SU-DHL-6 (cell line): ENCODE measurements around the gene CYSTM1.

Source experiments
- H2AFZ ChIP-seq: fragments of 200-600 bp; sonication (generic); 2 replicates; pipeline ENCODE4 v1.6.1; 2014; ENCODE audit warnings: low read depth, mild to moderate bottlenecking, moderate library complexity, mixed read lengths, antibody characterized with exemption, low read length; ENCODE audit not compliant: severe bottlenecking
- H3F3A ChIP-seq: fragments of 200-600 bp; shearing (Covaris generic); 2 replicates; pipeline ENCODE4 v1.6.0; 2016; ENCODE audit warnings: antibody characterized with exemption, mild to moderate bottlenecking; ENCODE audit not compliant: insufficient read depth
- H3K27ac ChIP-seq: fragments of 200-600 bp; sonication (generic); 2 replicates; pipeline ENCODE4 v1.5.1; 2016; ENCODE audit warnings: low read depth, mild to moderate bottlenecking, low read length, moderate library complexity, mixed read lengths
- H3K27me3 ChIP-seq: fragments of 200-600 bp; sonication (generic), shearing (Covaris generic); 2 replicates; pipeline ENCODE4 v1.6.0; 2014; ENCODE audit warnings: mild to moderate bottlenecking, low read length
- H3K36me3 ChIP-seq: fragments of 200-600 bp; sonication (generic); 2 replicates; pipeline ENCODE4 v1.6.1; 2014; ENCODE audit warnings: mild to moderate bottlenecking, low read length, mixed read lengths
- H3K4me2 ChIP-seq: fragments of 300-600, 200-600 bp; shearing (Covaris generic), sonication (generic); 2 replicates; pipeline ENCODE4 v1.6.0; 2014; ENCODE audit warnings: low read length, low read depth, mild to moderate bottlenecking; ENCODE audit not compliant: poor library complexity, severe bottlenecking
- H3K4me3 ChIP-seq: fragments of 200-600 bp; sonication (generic); 2 replicates; pipeline ENCODE4 v1.5.1; 2014; ENCODE audit warnings: antibody characterized with exemption, low read length, mild to moderate bottlenecking, mixed read lengths; ENCODE audit not compliant: insufficient read depth, poor library complexity, severe bottlenecking
- H3K79me2 ChIP-seq: fragments of 200-600 bp; sonication (generic); 2 replicates; pipeline ENCODE4 v1.6.1; 2014; ENCODE audit warnings: mild to moderate bottlenecking, low read length, moderate library complexity; ENCODE audit not compliant: insufficient read depth
- H3K9ac ChIP-seq: fragments of 200-600 bp; sonication (generic); 2 replicates; pipeline ENCODE4 v1.7.0; 2014; ENCODE audit warnings: mild to moderate bottlenecking, low read length
- H3K9me2 ChIP-seq: fragments of 200-600 bp; sonication (generic); replicated peaks from 2 replicates; pipeline ENCODE4 v1.6.1; 2014; ENCODE audit warnings: low read length; ENCODE audit not compliant: insufficient read depth
- H3K9me3 ChIP-seq: fragments of 200-600 bp; sonication (generic); 2 replicates; pipeline ENCODE4 v1.6.1; 2014; ENCODE audit warnings: low read length, mixed read lengths; ENCODE audit not compliant: insufficient read depth
- H4K20me1 ChIP-seq: fragments of 200-600 bp; sonication (generic); 2 replicates; pipeline ENCODE4 v1.6.1; 2014; ENCODE audit warnings: low read depth, mild to moderate bottlenecking, antibody characterized with exemption, low read length, moderate library complexity, mixed read lengths
- EZH2phosphoT487 ChIP-seq: fragments of 200-600 bp; sonication (generic), shearing (Covaris generic); conservative IDR thresholded peaks from 2 replicates; pipeline ENCODE4 v1.6.1; 2018; ENCODE audit warnings: mild to moderate bottlenecking, antibody characterized with exemption, low read length, moderate library complexity, mixed read lengths
- TF ChIP-seq, protein P1 (sequence below): fragments of 200-600 bp; sonication (generic); IDR thresholded peaks from one replicate; pipeline ENCODE4 v1.5.1; 2017; ENCODE audit warnings: antibody characterized with exemption, mild to moderate bottlenecking, low read length, moderate library complexity; ENCODE audit not compliant: insufficient read depth, poor library complexity, severe bottlenecking

Gene CYSTM1

DNA sequence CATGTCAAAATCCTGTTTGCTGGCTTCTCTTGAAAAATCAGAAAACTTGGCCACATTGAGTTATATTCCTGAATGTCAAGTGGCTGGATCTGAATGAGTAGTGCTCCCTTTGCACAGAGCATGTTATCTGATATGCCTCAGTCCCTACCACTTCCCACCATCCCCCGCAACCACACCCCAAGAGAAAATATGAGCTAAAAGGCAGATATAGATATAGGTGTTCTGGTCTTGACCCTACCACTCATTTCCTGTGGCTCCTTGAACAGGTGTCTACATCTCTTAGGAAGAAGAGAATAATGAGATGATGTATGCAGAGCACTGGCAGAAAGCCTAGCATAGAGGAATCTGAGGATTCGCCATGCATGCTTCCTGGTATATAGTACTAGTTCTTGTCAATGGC lies 6.6 kb upstream of the CYSTM1 start:
- H3K4me3 ChIP-seq: no peak overlapping the region
- H3F3A ChIP-seq: no peaks in the 10 kb centered on the region
- TF ChIP-seq, protein P1, sequence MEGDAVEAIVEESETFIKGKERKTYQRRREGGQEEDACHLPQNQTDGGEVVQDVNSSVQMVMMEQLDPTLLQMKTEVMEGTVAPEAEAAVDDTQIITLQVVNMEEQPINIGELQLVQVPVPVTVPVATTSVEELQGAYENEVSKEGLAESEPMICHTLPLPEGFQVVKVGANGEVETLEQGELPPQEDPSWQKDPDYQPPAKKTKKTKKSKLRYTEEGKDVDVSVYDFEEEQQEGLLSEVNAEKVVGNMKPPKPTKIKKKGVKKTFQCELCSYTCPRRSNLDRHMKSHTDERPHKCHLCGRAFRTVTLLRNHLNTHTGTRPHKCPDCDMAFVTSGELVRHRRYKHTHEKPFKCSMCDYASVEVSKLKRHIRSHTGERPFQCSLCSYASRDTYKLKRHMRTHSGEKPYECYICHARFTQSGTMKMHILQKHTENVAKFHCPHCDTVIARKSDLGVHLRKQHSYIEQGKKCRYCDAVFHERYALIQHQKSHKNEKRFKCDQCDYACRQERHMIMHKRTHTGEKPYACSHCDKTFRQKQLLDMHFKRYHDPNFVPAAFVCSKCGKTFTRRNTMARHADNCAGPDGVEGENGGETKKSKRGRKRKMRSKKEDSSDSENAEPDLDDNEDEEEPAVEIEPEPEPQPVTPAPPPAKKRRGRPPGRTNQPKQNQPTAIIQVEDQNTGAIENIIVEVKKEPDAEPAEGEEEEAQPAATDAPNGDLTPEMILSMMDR: no peak
- no peak for TF ChIP-seq EZH2phosphoT487
- H3K4me2 ChIP-seq: no peak overlapping the region
- no peak overlapping the region for H3K9ac ChIP-seq
- no peak overlapping the region for H3K27ac ChIP-seq
- no peaks in the 10 kb centered on the region for H3K36me3 ChIP-seq
- H3K9me3 ChIP-seq: no peaks in the 10 kb centered on the region
- no peaks in the 10 kb centered on the region for H3K27me3 ChIP-seq
- H3K79me2 ChIP-seq: no peaks in the 10 kb centered on the region
- H2AFZ ChIP-seq: no peak overlapping the region
- H4K20me1 ChIP-seq: no peaks in the 10 kb centered on the region
- no peaks in the 10 kb centered on the region for H3K9me2 ChIP-seq

DNA sequence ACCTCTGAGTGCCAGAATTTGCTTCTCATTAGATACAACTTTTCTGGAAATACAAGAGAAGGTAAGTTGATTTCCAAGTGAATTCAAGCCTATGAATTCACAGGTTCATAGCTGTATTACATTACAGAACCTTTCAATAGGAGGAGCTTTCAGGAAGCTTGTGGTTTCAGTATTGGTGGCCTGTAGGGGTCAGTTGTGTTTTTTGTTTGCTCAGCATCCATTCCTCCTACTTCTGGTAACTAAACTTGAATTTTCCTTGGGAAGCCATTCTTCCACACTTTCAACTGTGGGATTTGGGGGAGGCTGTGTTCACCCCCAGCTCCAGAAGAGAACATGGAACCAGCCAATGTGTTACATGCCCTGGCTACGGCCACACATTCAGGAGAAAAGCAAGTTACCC lies 5.6 kb upstream of the CYSTM1 start:
- Histone ChIP-seq H3K27ac (no peak overlapping the region), H3K4me2 (no peak overlapping the region), H2AFZ (no peak overlapping the region), H3K79me2 (no peaks in the 10 kb centered on the region), H3K9me2 (no peaks in the 10 kb centered on the region), H3K9ac (no peak overlapping the region), H4K20me1 (no peaks in the 10 kb centered on the region), H3K27me3 (no peaks in the 10 kb centered on the region), H3F3A (0 out of 2 replicates have a peak, but pooled peaks cover 1% of the 10 kb centered on the region), H3K4me3 (no peak overlapping the region), H3K9me3 (no peaks in the 10 kb centered on the region), H3K36me3 (no peaks in the 10 kb centered on the region)
- TF ChIP-seq EZH2phosphoT487: no peak
- TF ChIP-seq, protein P1: no peak

DNA sequence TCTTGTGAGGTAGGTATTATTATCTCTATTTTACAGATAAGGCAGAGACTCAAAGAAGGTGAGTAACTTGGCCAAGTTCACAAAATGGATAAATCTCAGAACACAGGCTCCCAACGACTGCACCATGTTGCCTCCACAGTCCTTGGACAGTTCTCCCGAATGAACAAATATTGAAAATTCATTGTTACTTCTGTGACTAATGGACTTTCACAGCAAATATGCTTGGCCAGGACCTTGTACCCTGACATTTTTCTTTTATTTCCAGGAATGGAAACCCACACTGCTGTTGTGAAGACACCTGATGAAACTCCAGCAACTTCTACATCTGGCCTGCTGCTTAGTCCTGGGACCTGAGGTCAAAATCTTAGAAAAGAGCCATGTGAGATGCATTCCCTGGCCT lies 2.5 kb upstream of the CYSTM1 start:
- 0 out of 2 replicates have a peak, but pooled peaks cover 3% of the 10 kb centered on the region for H3F3A ChIP-seq
- no peak overlapping the region for H3K4me3 ChIP-seq
- H3K4me2 ChIP-seq: no peak overlapping the region
- H3K27me3 ChIP-seq: no peaks in the 10 kb centered on the region
- H2AFZ ChIP-seq: no peak overlapping the region
- H4K20me1 ChIP-seq: no peaks in the 10 kb centered on the region
- H3K27ac ChIP-seq: no peak overlapping the region
- no peaks in the 10 kb centered on the region for H3K36me3 ChIP-seq
- no peaks in the 10 kb centered on the region for H3K79me2 ChIP-seq
- no peak overlapping the region for H3K9ac ChIP-seq
- TF ChIP-seq, protein P1: no peak
- no peak for TF ChIP-seq EZH2phosphoT487
- H3K9me3 ChIP-seq: no peaks in the 10 kb centered on the region
- H3K9me2 ChIP-seq: no peaks in the 10 kb centered on the region

DNA sequence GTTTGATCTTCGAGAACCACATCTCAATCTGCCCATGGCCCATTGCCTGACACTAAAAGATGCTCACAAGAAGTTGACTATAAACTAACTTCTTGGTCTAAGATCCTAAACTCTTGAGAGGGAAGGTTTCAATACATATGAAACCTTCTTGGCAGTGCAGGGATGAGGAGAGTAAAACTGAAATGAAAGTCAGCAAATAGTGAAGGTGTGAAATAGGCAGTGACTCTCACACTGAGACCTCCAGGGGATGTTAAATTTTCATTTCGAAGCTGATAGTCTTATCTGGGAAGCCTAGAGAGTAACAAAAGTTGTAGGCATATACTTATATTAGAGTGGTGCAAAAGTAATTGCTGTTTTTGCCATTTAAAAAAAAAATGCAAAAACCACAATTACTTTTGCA lies 974 bp upstream of the CYSTM1 start:
- no peaks in the 10 kb centered on the region for H3K79me2 ChIP-seq
- no peak overlapping the region for H3K4me3 ChIP-seq
- H3F3A ChIP-seq: 0 out of 2 replicates have a peak, but pooled peaks cover 3% of the 10 kb centered on the region
- no peaks in the 10 kb centered on the region for H3K36me3 ChIP-seq
- H3K27me3 ChIP-seq: no peaks in the 10 kb centered on the region
- H3K9ac ChIP-seq: no peak overlapping the region
- no peak overlapping the region for H2AFZ ChIP-seq
- no peaks in the 10 kb centered on the region for H3K9me3 ChIP-seq
- H3K9me2 ChIP-seq: no peaks in the 10 kb centered on the region
- no peak overlapping the region for H3K4me2 ChIP-seq
- no peaks in the 10 kb centered on the region for H4K20me1 ChIP-seq
- no peak overlapping the region for H3K27ac ChIP-seq
- no peak for TF ChIP-seq EZH2phosphoT487
- TF ChIP-seq, protein P1: no peak
